HG02943 (cell line): Measurements from ENCODE around the gene TOR1AIP2.
"Not testable (repeated sequence)": the region's sequence is repeated elsewhere in the genome, so short reads cannot be mapped to it uniquely, and the experiment has no call there.

Source experiments
- ATAC-seq: cut with Tn5 transposase; IDR thresholded peaks from one replicate; pipeline ENCODE4 v1.9.1; 2021; ENCODE audit warnings: mild to moderate bottlenecking, low read depth, moderate library complexity; ENCODE audit not compliant: unreplicated experiment

The TOR1AIP2 gene

DNA sequence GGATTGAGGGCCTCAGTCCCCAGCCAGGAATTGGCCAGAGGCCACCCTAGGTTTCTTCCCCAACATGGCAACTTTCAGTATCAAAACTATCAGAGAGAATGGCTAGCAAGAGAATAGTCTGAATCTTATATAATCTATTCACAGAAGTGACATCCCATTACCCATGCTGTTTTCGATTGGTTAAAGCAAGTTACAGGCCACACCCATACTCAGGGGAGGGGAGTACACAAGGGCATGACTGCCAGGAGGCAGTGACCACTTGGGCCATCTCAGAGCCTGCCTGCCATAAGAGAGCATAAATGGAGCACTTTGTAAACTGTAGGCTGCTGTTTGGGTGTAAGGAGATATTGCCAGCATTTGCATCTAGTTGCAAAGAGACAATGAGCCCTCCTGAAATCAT lies 69.1 kb downstream of the TOR1AIP2 start:
- no peak for ATAC-seq

DNA sequence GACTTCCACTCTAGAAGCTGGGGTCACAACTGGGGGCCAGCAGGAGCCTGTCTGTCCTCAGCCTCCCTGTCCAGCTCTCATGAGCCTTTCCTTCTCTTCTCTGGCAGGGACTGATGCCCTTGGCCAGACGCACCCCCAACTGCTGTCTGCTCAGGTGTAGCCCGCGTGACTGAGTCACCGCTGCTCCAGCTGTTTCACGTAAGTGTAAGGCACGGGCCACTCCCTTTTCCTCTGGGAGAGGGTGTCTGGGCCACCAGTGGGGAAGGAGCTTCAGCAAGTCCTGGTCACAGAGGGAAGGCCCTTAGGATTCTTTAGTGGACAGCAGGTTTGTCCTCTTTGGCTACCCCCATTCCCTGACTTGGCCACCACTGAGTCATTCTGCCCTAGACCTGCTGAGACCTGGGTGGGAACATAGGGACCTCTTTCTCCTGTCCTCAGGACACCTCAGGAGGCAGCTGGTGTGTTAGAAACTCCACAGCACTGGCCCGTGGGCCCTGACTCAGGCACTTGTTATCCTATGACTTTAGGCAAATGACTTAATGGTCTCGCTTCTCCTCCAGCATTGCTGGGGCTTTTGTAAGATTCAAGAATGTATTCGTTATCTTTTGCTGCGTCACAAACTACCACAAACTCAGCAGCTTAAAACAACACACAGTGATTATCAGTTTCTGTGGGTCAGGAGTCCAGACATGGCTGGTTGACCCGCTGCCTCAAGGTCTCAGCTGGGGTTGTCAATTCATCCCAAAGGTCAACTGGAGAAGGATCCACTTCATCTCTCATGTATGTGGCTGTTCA lies 69.7 kb downstream of the TOR1AIP2 start:
- no peak for ATAC-seq

DNA sequence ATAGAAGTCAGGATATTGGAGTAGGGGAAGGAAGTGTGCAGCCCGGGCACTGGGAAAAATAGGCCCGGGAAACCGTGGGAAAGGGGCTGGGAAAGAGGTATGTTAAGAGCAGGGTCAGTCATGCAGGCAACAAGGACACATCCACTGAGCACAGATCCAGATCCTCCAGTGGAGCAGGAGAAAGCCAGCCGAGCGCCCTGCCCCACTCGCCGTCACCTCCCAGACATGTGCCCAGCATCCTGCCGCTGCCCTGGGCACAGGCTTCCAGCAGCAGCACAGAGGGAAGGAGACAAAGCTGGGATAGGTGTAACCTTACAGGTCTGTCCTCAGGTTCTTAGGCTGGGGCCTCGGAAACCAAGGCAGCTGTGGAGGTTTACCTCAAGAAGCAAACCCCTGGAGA lies 70.3 kb downstream of the TOR1AIP2 start:
- no peak for ATAC-seq

DNA sequence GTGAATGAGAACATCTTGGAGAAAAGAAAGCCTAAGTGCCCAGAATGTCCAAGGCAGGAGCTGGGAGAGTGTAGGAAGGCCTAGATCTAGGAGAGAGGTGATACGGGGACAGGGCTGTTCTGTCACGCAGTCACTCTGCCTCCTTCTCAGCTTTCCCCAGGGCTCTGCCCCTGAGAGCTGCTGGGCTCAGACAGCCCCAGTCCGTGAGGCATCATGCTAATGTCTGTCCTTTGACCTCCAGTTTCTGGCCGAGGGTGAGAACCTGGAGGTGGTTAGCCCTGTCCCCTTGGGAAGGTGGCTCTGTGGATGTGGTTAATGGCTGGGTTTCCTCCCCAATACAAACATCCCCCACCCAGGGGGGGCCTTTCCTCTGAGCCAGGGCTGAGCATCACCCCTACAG lies 71.3 kb downstream of the TOR1AIP2 start:
- ATAC-seq = no peak

DNA sequence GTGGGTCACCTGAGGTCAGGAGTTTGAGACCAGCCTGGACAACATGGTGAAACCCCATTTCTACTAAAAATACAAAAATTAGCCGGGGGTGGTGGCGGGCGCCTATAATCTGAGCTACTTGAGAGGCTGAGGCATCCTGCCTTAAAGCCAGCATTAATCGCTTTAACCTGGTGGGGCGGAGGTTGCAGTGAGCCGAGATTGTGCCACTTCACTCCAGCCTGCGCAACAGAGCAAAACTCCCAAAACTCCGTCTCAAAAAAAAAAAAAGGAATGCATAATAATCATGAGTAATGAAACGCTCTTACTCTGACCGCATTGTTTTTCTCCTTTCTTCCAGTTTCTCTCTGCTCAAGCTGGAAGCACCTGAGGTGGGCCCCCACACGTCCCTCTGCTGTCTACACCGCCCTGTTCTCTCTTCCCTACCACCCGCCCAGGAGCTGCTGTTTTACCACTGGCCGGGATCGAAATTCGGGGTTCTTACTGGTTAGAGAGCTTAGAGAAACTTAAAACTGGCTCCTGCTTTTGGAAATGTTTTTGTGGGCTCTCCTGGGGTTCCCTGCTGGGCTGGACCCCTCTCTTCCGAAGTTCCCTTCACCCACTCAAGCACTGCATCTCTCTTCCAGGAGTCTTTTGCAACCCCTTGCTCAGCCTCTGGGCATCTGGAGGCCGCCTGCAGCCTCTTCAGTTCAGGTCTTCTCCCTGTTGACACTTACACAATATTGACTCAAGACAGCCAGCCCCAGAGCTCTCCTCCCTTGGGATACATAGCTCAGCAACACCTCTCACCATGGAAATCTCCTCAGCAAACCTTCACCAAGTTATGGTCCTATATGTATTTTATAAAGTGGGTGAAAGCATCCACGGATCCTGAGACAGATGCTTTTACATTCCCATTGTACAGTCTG lies 72.1 kb downstream of the TOR1AIP2 start:
- ATAC-seq = no peak

DNA sequence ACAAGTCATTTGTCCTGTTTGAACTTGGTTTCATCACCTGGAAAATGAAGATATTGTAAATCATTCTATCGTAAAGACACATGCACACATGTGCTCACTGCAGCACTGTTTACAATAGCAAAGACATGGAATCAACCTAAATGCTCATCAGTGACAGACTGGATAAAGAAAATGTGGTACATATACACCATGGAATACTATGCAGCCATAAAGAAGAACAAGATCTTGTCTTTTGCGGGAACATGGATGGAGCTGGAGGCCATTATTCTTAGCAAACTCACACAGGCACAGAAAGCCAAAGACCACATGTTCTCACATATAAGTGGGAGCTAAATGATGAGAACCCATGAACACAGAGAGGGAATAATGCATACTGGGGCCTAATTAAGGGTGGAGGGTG lies 73.2 kb downstream of the TOR1AIP2 start:
- not testable (repeated sequence) for ATAC-seq

DNA sequence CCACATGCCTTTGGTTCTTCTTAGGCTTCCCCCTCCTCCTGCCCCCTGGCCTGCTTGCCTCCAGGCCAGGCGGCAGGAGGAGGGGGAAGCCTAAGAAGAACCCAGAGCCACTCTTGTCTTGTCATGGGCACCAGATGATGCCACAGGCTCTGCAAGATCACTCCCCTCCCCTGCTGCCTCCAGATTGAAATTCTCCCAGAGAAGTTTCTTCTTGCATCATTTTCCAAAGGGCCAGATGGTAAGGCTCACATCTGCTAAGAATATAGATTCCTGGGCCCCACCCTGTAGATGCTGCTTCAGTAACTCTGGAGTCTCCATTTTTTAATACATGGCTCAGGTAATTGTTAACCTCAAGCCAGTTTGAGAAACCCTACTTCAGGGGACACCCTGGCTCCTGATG lies 73.7 kb downstream of the TOR1AIP2 start:
- ATAC-seq = no peak

DNA sequence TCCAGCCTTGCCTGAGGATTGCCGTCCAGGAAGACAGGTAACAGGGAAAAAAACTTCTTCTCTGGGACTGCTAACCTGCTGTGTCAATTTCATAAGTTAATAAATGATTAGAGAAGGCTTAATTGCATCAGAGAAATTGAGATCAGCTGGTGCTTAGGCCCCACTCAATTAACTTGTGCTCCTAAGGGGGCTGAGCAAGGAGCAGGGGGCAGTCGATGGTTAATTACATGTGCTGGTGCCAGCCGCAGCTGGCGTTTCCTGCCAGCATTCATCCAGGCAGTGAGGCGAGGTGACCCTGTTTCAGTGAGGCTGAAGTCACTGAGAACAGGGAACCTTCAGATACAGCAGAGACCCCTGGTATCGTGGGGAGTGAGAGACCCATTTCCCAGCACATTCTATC lies 74.5 kb downstream of the TOR1AIP2 start:
- no peak for ATAC-seq

DNA sequence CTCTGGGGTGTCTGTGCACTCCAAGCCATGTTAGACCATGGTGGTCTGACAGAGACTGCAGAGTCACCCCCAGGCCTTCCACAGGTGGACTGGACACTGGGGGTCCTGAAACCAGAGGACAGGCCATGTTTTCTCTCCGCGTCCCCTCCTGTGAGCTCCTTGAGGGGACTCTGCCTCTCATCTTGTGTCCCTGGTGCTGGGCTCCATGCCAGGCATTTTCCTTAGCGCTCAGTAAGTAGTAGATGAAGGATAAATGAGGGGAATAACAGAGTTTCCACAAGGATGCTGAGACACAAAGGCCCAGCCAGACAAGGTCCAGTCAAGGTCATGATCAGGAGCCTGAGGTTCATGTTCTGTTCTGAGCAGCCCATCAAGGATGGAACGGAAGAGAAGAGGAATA lies 77.1 kb downstream of the TOR1AIP2 start:
- ATAC-seq = no peak

DNA sequence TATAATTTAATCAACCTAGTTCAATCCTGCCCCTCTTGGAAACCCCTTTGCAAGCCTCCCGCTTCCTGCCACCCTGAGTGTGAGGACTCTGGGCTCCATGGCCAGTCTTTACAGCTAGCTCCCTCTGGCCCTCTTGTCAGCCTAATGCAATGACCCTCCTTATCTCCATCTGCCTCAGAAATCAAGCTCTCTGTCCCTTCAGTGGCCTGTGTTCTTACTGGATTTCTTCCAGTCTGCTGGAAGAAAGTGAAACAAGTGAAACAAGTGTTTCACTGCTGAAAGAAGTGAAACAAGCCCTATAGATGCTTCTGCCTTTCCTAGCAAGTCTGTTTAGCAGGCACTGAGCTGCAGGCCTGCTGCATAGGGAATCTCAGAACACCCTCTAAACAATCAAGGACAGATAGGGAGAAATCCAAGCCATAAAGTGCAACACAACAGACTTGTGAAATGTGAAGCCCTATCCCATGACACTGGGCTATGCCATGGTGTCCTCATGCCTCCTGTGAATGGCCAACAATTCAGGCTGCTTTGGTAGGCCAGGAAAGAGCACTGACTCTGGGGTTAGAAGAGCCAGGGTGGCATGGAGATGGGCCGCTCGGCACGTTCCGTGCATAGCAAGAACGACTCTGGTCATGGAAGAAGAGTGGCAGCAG lies 78.6 kb downstream of the TOR1AIP2 start:
- ATAC-seq = no peak

DNA sequence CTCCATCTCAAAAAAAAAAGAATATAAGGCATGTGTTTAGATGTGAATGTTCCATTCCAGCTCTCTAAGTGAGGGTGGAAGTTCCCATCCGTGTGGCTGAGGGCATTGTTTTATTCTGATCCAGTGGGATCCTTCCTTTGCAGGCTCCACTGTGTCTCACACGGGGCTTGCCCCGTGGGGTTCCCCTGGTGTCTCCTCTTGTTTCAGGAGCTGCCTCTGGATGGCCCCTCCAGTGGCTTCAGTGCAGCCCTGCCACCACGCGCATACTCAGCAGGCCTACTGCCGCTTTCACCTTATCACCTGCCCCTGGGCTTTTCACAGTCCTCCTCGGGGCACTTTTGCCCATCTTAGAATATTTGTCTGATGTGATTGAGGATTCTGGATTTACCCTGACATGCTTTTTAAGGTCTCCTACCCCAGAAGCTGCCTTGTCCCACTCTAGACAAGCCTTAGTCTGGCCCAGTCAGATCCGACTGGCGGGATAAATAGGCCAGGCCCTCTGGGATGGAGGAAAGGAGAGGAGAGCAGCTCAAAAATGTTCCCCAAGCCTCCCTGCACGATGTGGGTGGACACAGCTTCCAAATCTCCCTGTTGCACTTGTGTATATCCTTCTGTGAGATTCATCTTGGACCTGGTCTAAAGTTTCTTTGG lies 79.3 kb downstream of the TOR1AIP2 start:
- ATAC-seq = no peak

DNA sequence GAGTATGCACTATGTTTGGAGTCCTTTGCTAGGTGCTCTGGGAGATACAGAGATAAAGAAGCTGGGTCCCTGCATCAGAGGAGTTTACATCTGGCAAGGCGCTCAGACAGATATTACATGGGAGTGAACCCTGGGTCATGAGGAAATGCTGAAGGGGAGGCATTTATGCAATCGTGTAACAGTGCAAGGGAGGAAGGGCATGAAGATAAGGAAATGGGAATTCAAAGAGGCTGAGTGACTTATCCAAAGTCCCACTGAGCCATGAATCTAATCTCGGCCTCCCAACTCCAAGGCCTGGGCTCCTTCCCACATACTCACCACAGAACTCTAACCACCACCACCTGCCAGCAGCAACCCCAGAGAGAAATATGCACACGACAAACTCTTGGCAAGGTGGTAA lies 82.9 kb downstream of the TOR1AIP2 start:
- ATAC-seq = no peak

DNA sequence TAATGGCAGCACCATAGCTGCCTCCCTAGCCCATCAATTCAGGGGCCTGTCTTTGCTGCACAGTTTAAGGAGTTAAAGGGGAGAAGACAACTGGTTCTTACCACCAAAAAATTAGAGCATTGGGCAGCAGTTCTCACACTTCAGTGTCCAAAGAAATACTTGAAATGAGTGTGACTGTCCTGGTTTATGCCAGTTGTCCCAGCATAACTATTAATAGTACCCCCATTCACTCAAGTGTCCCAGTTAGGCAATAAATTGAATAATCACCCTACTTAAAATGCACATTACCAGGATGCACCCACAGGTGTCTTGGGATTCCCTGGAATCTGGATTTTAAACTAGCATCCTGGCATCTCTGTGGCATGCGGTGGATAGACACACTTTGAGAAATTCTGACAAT lies 83.5 kb downstream of the TOR1AIP2 start:
- ATAC-seq = no peak

DNA sequence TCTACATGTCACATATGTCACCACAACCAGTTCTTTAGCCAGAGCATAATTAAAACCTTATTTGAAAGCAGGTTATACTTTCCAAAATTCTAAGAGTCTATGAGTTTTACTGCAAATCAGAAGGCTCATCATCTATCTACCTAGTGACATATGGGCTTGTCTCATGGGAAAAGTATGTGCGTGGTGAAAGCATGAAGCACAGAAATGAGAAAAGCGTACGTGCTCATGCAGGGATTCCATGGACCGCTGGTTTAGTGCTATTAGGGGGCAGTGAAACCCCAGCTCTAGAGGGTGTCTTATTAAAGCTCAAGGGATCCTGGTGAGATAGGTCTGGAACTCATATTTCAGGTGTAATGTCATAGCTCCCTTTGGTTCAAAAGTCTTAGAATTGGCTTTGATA lies 84.3 kb downstream of the TOR1AIP2 start:
- no peak for ATAC-seq
